ENCODE measurements around the gene IGFBP7. TPM values are rescaled to one million over a fixed set of nuclear protein-coding genes. Genes with fewer than 3 reads are reported as not detected.

Gene IGFBP7
- total and polyA plus RNA-seq, 4 donors = 60.5 to 216 (median 205) TPM

GRCh38 chr4:57116245-57116644 is 6.1 kb upstream of the IGFBP7 start:
- H3K9me3 ChIP-seq (ENCODE audit: control insufficient read depth in 4 of 4, low read length in 3 of 4) = no peaks in the 10 kb centered on the region
- H3K4me3 ChIP-seq (ENCODE audit: low read depth in 1 of 3, low read length in 3 of 3) = no peak overlapping the region
- 52% methylated on average over 3 of the region's 3 CpGs for WGBS
- H3K27me3 ChIP-seq (ENCODE audit: control insufficient read depth in 4 of 4, insufficient read depth in 4 of 4, low read length in 3 of 4) = peaks cover 0 to 12% (median under 1%) of the 10 kb centered on the region in 4 donors
- H3K27ac ChIP-seq (ENCODE audit: low read depth in 1 of 2, low read length in 2 of 2) = no peak overlapping the region
- H3K36me3 ChIP-seq (ENCODE audit: control insufficient read depth in 4 of 4, insufficient read depth in 3 of 4, low read depth in 1 of 4, low read length in 3 of 4) = no peaks in the 10 kb centered on the region
- peaks cover 0 to 2% (median under 1%) of the 10 kb centered on the region in 4 donors for H3K4me1 ChIP-seq (ENCODE audit: control insufficient read depth in 4 of 4, insufficient read depth in 4 of 4, low read length in 3 of 4)
- no peak overlapping the region for H3K9ac ChIP-seq (ENCODE audit: low read depth in 1 of 2, low read length in 2 of 2)
- TF ChIP-seq YY1 (IDR thresholded peaks at IDR 0.05) = no peak
- DNase-seq (ENCODE audit: low spot score) = no peak

GRCh38 chr4:57114973-57115372 is 4.8 kb upstream of the IGFBP7 start:
- Histone ChIP-seq H3K36me3 (ENCODE audit: control insufficient read depth in 4 of 4, insufficient read depth in 3 of 4, low read depth in 1 of 4, low read length in 3 of 4) (no peaks in the 10 kb centered on the region), H3K9ac (ENCODE audit: low read depth in 1 of 2, low read length in 2 of 2) (no peak overlapping the region), H3K4me3 (ENCODE audit: low read depth in 1 of 3, low read length in 3 of 3) (no peak overlapping the region), H3K4me1 (ENCODE audit: control insufficient read depth in 4 of 4, insufficient read depth in 4 of 4, low read length in 3 of 4) (peaks cover 0 to 15% (median 8%) of the 10 kb centered on the region in 4 donors), H3K27ac (ENCODE audit: low read depth in 1 of 2, low read length in 2 of 2) (no peak overlapping the region), H3K9me3 (ENCODE audit: control insufficient read depth in 4 of 4, low read length in 3 of 4) (no peaks in the 10 kb centered on the region), H3K27me3 (ENCODE audit: control insufficient read depth in 4 of 4, insufficient read depth in 4 of 4, low read length in 3 of 4) (peaks cover 0 to 12% (median under 1%) of the 10 kb centered on the region in 4 donors)
- DNase-seq (ENCODE audit: low spot score) = no peak
- TF ChIP-seq FOXA1 (IDR thresholded peaks at IDR 0.05) = no peak
- TF ChIP-seq REST (IDR thresholded peaks at IDR 0.05) = no peak
- TF ChIP-seq HNF4G (IDR thresholded peaks at IDR 0.05) = no peak
- no peak for TF ChIP-seq MAX (IDR thresholded peaks at IDR 0.05)
- no peak for TF ChIP-seq JUND (IDR thresholded peaks at IDR 0.05)
- no peak for TF ChIP-seq ZBTB33 (IDR thresholded peaks at IDR 0.05)
- TF ChIP-seq ATF3 (IDR thresholded peaks at IDR 0.05) = no peak
- TF ChIP-seq HNF4A (conservative IDR thresholded peaks at IDR 0.05) = no peak
- no peak for TF ChIP-seq TAF1 (conservative IDR thresholded peaks at IDR 0.05)
- TF ChIP-seq EGR1 (IDR thresholded peaks at IDR 0.05; ENCODE audit: low read depth in 2 of 2) = no peak
- TF ChIP-seq GABPA (IDR thresholded peaks at IDR 0.05 in 1 of 2, conservative IDR thresholded peaks at IDR 0.05 in 1 of 2) = no peak
- no peak for TF ChIP-seq RXRA (IDR thresholded peaks at IDR 0.05)
- TF ChIP-seq NR2F2 (IDR thresholded peaks at IDR 0.05) = no peak
- no peak for TF ChIP-seq FOXA2 (IDR thresholded peaks at IDR 0.05)
- TF ChIP-seq SP1 (IDR thresholded peaks at IDR 0.05) = no peak
- no peak for TF ChIP-seq CTCF (IDR thresholded peaks at IDR 0.05; ENCODE audit: low read depth, low read length, missing input control)
- TF ChIP-seq RAD21 (IDR thresholded peaks at IDR 0.05) = no peak
- no peak for TF ChIP-seq YY1 (IDR thresholded peaks at IDR 0.05)

Data from liver (tissue), 9 donors.